ENCODE measurements around the gene HOXC5. TPM values are rescaled to one million over a fixed set of nuclear protein-coding genes. Genes with fewer than 3 reads are reported as not detected.

The HOXC5 gene
- total RNA-seq, 1 experiment from 2014 or later = 0.61 TPM

DNA sequence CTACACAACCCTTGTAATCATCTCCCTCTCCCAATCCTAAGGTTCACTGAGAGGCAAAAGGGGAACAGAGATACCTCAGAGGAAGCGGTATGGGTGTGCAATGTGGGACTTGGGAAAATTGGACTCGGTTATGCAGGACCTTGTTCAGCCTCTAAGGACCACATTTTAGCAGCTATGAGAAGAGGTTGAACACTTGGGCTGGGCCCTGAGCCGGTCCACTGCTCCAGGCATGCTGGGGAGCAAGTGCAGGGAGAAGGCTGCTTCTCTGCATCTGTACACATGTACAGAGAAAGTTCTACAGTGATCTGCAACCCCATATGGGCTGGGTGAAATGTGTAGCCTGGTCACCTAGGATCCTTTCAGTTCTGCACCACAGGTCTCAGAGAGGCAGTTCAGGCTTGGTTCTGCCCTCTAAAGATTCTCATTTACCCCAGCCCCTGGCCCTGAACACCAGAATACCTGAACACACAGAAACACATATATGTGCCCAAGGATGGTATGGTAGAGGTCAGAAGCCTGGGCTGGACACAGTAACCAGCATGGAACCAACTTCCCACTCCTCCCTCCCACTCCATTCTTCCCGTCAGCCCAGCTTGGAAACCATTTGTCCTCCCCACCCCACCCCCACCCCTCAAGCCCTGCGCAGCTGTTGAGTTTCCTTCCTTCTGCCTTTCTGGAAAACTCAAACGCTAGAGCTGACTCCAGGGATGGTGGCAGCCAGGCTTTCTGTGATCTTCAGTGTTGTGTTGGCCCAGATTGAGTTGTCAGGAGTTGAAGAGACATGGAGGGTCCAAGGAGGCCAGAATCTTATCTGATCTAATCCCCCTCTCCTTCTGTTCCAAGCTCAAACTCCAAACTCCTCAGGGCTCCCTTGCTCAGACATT is 10.4 kb downstream of the HOXC5 start:
- H3K36me3 ChIP-seq (ENCODE audit: low read depth) = no peaks in the 10 kb centered on the region
- H3K4me1 ChIP-seq (replicated peaks; ENCODE audit: insufficient read depth) = no peaks in the 10 kb centered on the region
- H2AFZ ChIP-seq = no peak overlapping the region
- H3K4me2 ChIP-seq = no peak overlapping the region
- H3K9me2 ChIP-seq (ENCODE audit: insufficient read depth) = no peaks in the 10 kb centered on the region
- no peaks in the 10 kb centered on the region for H3F3A ChIP-seq (ENCODE audit: insufficient read depth, low read depth)
- H3K9me3 ChIP-seq (ENCODE audit: insufficient read depth, low read depth) = no peaks in the 10 kb centered on the region
- intact Hi-C loops (cut with micrococcal nuclease; ENCODE audit: unreplicated experiment) = no loop called here
- ChIA-PET POLR2A (ENCODE audit: unreplicated experiment) (interaction anchor here (0.7 kb wide), 1 partner anchor 478 kb away, joined by 13 read pairs; no protein-coding TSS in a partner anchor), CTCF (interaction anchor here (0.6 to 0.7 kb wide), 2 partner anchors 13 to 420 kb away, joined by 7 to 13 read pairs; no protein-coding TSS in a partner anchor)
- peaks cover 43% of the 10 kb centered on the region for H3K27me3 ChIP-seq (ENCODE audit: insufficient read depth, low read depth)
- H3K27ac ChIP-seq = no peak overlapping the region
- no TSS peak for BruUV-seq (replicated peaks)
- H3K4me3 ChIP-seq = no peak overlapping the region
- TF ChIP-seq, protein P1, sequence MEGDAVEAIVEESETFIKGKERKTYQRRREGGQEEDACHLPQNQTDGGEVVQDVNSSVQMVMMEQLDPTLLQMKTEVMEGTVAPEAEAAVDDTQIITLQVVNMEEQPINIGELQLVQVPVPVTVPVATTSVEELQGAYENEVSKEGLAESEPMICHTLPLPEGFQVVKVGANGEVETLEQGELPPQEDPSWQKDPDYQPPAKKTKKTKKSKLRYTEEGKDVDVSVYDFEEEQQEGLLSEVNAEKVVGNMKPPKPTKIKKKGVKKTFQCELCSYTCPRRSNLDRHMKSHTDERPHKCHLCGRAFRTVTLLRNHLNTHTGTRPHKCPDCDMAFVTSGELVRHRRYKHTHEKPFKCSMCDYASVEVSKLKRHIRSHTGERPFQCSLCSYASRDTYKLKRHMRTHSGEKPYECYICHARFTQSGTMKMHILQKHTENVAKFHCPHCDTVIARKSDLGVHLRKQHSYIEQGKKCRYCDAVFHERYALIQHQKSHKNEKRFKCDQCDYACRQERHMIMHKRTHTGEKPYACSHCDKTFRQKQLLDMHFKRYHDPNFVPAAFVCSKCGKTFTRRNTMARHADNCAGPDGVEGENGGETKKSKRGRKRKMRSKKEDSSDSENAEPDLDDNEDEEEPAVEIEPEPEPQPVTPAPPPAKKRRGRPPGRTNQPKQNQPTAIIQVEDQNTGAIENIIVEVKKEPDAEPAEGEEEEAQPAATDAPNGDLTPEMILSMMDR (conservative IDR thresholded peaks at IDR 0.05) = no peak
- no peak for TF ChIP-seq EZH2 (IDR thresholded peaks at IDR 0.05; ENCODE audit: low read depth)
- H3K79me2 ChIP-seq (ENCODE audit: low read depth) = no peaks in the 10 kb centered on the region
- no peak for DNase-seq
- no peaks in the 10 kb centered on the region for H4K20me1 ChIP-seq (ENCODE audit: insufficient read depth)

DNA sequence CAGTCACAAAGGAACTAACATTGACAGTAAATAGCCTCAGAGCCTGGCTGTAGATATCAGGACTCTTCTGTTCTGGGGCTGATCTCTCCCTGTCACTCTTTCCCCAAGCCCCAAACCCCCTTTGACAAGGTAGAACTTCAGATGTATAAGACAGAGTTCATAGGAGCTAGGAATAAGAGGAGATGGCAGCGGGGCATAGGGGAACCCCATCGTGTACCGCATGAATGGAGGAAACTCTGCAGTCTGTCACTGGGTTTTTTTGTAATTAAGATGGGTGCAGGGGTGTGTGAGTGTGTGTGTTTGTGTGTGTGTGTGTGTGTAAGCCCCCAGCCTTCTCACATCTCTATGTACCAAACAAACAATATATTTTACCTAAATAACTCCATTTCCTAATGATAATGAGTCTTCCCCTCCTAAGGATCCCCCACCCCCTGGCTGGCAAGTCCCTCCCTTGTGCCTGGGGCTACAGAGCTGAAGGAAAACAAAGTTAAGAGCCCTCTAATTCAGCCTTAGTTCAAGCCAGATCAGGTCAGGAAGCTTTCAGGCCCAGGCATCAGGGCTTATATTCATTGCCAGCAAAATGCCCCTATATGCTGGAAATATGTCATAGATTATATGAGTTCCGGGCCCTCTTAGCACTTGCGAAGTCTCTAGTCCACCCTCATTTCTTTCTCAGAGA is 11.7 kb downstream of the HOXC5 start:
- ChIA-PET POLR2A (ENCODE audit: unreplicated experiment) (interaction anchor here (0.7 kb wide), 1 partner anchor 194 kb away, joined by 3 read pairs; no protein-coding TSS in a partner anchor), CTCF (interaction anchor here (0.6 kb wide), 1 partner anchor 9 kb away, joined by 6 read pairs; the partner anchor contains the start of gene HOXC4)
- Histone ChIP-seq H3K4me1 (replicated peaks; ENCODE audit: insufficient read depth) (no peaks in the 10 kb centered on the region), H3K79me2 (ENCODE audit: low read depth) (no peaks in the 10 kb centered on the region), H3K27me3 (ENCODE audit: insufficient read depth, low read depth) (peaks cover 39% of the 10 kb centered on the region), H2AFZ (no peak overlapping the region), H3F3A (ENCODE audit: insufficient read depth, low read depth) (no peaks in the 10 kb centered on the region), H3K36me3 (ENCODE audit: low read depth) (no peaks in the 10 kb centered on the region), H3K4me2 (no peak overlapping the region), H4K20me1 (ENCODE audit: insufficient read depth) (no peaks in the 10 kb centered on the region), H3K27ac (no peak overlapping the region), H3K4me3 (no peak overlapping the region), H3K9me2 (ENCODE audit: insufficient read depth) (no peaks in the 10 kb centered on the region), H3K9me3 (ENCODE audit: insufficient read depth, low read depth) (no peaks in the 10 kb centered on the region)
- no peak for TF ChIP-seq EZH2 (IDR thresholded peaks at IDR 0.05; ENCODE audit: low read depth)
- TF ChIP-seq, protein P1 (conservative IDR thresholded peaks at IDR 0.05) = no peak
- no peak for DNase-seq
- intact Hi-C loops (cut with micrococcal nuclease; ENCODE audit: unreplicated experiment) = no loop called here
- BruUV-seq (replicated peaks) = no TSS peak

DNA sequence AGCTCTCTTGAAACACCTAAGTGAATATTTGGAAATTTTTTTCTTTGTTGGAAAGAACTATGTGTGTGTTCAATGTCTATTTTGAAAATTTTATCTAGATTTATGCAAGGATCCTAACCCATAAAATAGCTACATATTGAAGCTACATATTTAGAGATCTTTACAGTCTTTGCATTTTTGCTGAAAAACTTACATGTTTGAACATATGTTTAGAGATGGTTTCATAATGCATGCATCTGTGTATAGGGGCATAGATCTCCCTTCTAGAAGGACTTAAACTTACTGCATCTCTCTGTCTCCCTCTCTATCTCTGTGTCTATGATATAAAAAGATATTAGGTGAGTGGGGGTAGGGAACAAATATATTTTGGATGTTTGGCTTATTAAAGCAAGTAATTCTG is 12.6 kb downstream of the HOXC5 start:
- H3K79me2 ChIP-seq (ENCODE audit: low read depth) = no peaks in the 10 kb centered on the region
- no peak overlapping the region for H2AFZ ChIP-seq
- POLR2A ChIA-PET (ENCODE audit: unreplicated experiment) = interaction anchor here (0.7 kb wide), 1 partner anchor 194 kb away, joined by 3 read pairs; no protein-coding TSS in a partner anchor
- no peaks in the 10 kb centered on the region for H3K36me3 ChIP-seq (ENCODE audit: low read depth)
- intact Hi-C loops (cut with micrococcal nuclease; ENCODE audit: unreplicated experiment) = no loop called here
- CTCF ChIA-PET = interaction anchor here (0.6 kb wide), 1 partner anchor 8 kb away, joined by 6 read pairs; the partner anchor contains the start of gene HOXC4
- H3K9me3 ChIP-seq (ENCODE audit: insufficient read depth, low read depth) = no peaks in the 10 kb centered on the region
- no peak overlapping the region for H3K27ac ChIP-seq
- H3K4me2 ChIP-seq = no peak overlapping the region
- H3K4me1 ChIP-seq (replicated peaks; ENCODE audit: insufficient read depth) = no peaks in the 10 kb centered on the region
- peaks cover 35% of the 10 kb centered on the region for H3K27me3 ChIP-seq (ENCODE audit: insufficient read depth, low read depth)
- H3K9me2 ChIP-seq (ENCODE audit: insufficient read depth) = no peaks in the 10 kb centered on the region
- no peak overlapping the region for H3K4me3 ChIP-seq
- BruUV-seq (replicated peaks) = no TSS peak
- H4K20me1 ChIP-seq (ENCODE audit: insufficient read depth) = no peaks in the 10 kb centered on the region
- no peak for TF ChIP-seq EZH2 (IDR thresholded peaks at IDR 0.05; ENCODE audit: low read depth)
- TF ChIP-seq, protein P1 (conservative IDR thresholded peaks at IDR 0.05) = no peak
- no peaks in the 10 kb centered on the region for H3F3A ChIP-seq (ENCODE audit: insufficient read depth, low read depth)
- no peak for DNase-seq
